ENCODE measurements around the gene MCF2L. TPM values are rescaled to one million over a fixed set of nuclear protein-coding genes. Genes with fewer than 3 reads are reported as not detected.

The MCF2L gene
- total RNA-seq, 4 donors from 2014 or later: 25.0 to 103 (median 61.0) TPM

DNA sequence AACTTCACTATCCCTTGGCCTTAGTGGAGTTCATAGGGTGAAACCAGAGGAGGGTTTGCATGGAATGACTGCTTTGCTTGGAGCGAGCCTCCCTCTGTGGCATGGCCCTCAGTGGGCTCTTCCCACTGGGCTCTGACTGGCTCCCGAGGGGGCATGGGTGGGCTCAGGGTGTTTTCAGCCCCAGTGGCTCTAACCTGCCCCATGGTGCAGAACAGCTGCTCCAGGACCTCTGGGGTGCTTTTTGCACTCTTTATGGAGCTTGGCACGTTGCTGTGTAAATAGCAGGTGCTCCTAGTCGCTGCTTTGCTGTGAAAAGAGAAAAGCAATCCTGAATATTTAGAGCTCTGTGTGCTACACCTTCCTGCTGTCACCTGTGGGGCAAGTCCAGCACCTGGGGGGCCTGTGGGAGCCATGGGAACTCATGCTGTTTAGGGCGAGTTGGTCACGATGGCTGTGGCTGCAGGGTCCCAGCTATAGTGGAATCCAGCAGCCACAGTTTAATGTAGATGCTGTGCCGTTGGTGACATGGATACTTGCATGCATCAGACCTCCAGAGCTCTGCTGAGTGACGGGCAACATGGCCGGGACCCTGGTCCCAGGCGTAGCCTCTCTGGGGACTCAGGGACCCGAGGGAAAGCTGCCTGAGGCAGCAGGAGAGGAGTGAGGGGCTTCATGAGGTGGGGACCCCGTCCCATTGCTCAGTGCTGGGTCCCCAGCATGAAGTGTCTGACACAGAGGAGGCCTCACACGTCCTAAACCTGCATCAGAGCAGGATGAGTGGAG is 14.3 kb upstream of the MCF2L start:
- Histone ChIP-seq H3K9me3 (no peaks in the 10 kb centered on the region), H3K27me3 (no peaks in the 10 kb centered on the region), H3K27ac (no peak overlapping the region), H3K4me3 (no peak overlapping the region), H3K36me3 (no peaks in the 10 kb centered on the region), H3K4me1 (no peaks in the 10 kb centered on the region)
- intact Hi-C loops (cut with DNase I; ENCODE audit: low total_unique reads): no loop called here
- no peak for TF ChIP-seq POLR2A (IDR thresholded peaks at IDR 0.05)
- TF ChIP-seq CTCF (IDR thresholded peaks at IDR 0.05): no peak
- DNase-seq: no peak

GRCh38 chr13:112955271-112955937 is 13.6 kb upstream of the MCF2L start:
- Histone ChIP-seq H3K27ac (no peak overlapping the region), H3K4me1 (no peaks in the 10 kb centered on the region), H3K9me3 (no peaks in the 10 kb centered on the region), H3K36me3 (no peaks in the 10 kb centered on the region), H3K4me3 (no peak overlapping the region), H3K27me3 (no peaks in the 10 kb centered on the region)
- DNase-seq: no peak
- intact Hi-C loops (cut with DNase I; ENCODE audit: low total_unique reads): no loop called here
- no peak for TF ChIP-seq CTCF (IDR thresholded peaks at IDR 0.05)
- no peak for TF ChIP-seq POLR2A (IDR thresholded peaks at IDR 0.05)

GRCh38 chr13:112955956-112956355 is 13.1 kb upstream of the MCF2L start:
- intact Hi-C loops (cut with DNase I; ENCODE audit: low total_unique reads): no loop called here
- Histone ChIP-seq H3K27me3 (no peaks in the 10 kb centered on the region), H3K36me3 (no peaks in the 10 kb centered on the region), H3K27ac (no peak overlapping the region), H3K4me1 (no peaks in the 10 kb centered on the region), H3K9me3 (no peaks in the 10 kb centered on the region), H3K4me3 (no peak overlapping the region)
- no peak for DNase-seq
- TF ChIP-seq POLR2A (IDR thresholded peaks at IDR 0.05) (no peak), CTCF (IDR thresholded peaks at IDR 0.05) (no peak)

- no peaks in the 10 kb centered on the region for H3K27me3 ChIP-seq
- H3K4me1 ChIP-seq: no peaks in the 10 kb centered on the region
- intact Hi-C loops (cut with DNase I; ENCODE audit: low total_unique reads): no loop called here
- no peak overlapping the region for H3K4me3 ChIP-seq
- TF ChIP-seq POLR2A (IDR thresholded peaks at IDR 0.05) (no peak), CTCF (IDR thresholded peaks at IDR 0.05) (no peak)
- no peak overlapping the region for H3K27ac ChIP-seq
- no peak for DNase-seq
- no peaks in the 10 kb centered on the region for H3K9me3 ChIP-seq
- H3K36me3 ChIP-seq: no peaks in the 10 kb centered on the region
These were observed 12.3 kb upstream of the MCF2L start for GRCh38 chr13:112956571-112957294.

DNA sequence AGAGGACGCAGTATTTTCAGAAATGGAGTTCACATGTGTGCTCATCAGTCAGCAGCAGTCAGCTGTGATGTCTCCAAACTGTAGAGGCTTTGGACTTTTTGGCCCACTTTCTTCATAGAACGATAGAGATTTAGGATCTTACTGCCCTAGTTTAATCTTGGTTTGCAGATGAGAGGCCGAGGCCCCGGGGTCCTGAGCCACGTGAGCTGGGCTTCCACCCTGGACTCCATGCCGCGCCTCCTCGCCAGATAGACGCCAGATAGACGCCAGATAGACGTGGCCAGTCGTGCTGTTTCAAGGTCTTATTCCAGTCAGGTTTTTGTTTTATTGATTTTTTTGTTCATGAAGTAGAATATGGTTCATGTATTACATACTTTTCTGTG is 11.7 kb upstream of the MCF2L start:
- intact Hi-C loops (cut with DNase I; ENCODE audit: low total_unique reads): no loop called here
- Histone ChIP-seq H3K4me1 (no peaks in the 10 kb centered on the region), H3K9me3 (no peaks in the 10 kb centered on the region), H3K36me3 (no peaks in the 10 kb centered on the region), H3K27ac (no peak overlapping the region), H3K27me3 (no peaks in the 10 kb centered on the region), H3K4me3 (no peak overlapping the region)
- DNase-seq: no peak
- TF ChIP-seq POLR2A (IDR thresholded peaks at IDR 0.05) (no peak), CTCF (IDR thresholded peaks at IDR 0.05) (no peak)
